Naive thymus-derived CD4-positive, alpha-beta T cell (primary cell): ENCODE data around the gene OR52K1. TPM values are rescaled to one million over a fixed set of nuclear protein-coding genes. Genes with fewer than 3 reads are reported as not detected.
"Not testable (repeated sequence)": the region's sequence is repeated elsewhere in the genome, so short reads cannot be mapped to it uniquely, and the experiment has no call there.

ENCODE experiments used
- ATAC-seq: fragments of 150-1000 bp; cut with Tn5 transposase; 2 replicates; pipeline ENCODE4 v1.10.0; 2021; ENCODE audit warnings: mild to moderate bottlenecking, moderate library complexity
- CTCF ChIA-PET: fragments of 350-600 bp; sonication (Branson Sonifier 250); formaldehyde crosslinking; loops from one replicate; lab custom pipeline; 2021; ENCODE audit warnings: antibody characterized with exemption; lab: Charles Lee
- POLR2A ChIA-PET: fragments of 350-600 bp; sonication (Branson Sonifier 250); formaldehyde crosslinking; loops from one replicate; lab custom pipeline; 2021; ENCODE audit warnings: antibody characterized with exemption, inconsistent platforms; lab: Charles Lee
- DNase-seq, 9 donors: peaks; one replicate each; pipeline versions ENCODE4 v3.0.0 to v3.0.0-alpha.2; 2020 to 2022; ENCODE audit warnings: mixed read lengths in 1 of 9
- H3K27ac ChIP-seq: one replicate; pipeline ENCODE4 v1.7.0; 2013; ENCODE audit warnings: mild to moderate bottlenecking, low read depth, low read length, moderate library complexity
- H3K27me3 ChIP-seq, 2 donors: one replicate each; pipeline ENCODE4 v1.7.0; 2013; ENCODE audit warnings: low read length in 2 of 2, mild to moderate bottlenecking in 2 of 2, moderate library complexity in 2 of 2; ENCODE audit not compliant: control insufficient read depth in 2 of 2, insufficient read depth in 2 of 2
- H3K36me3 ChIP-seq, 3 experiments: 1 replicate in 2 of 3; 2 replicates in 1 of 3; pipeline ENCODE4 v1.7.0; 2013; ENCODE audit warnings: low read length in 3 of 3, mild to moderate bottlenecking in 3 of 3, moderate library complexity in 1 of 3; ENCODE audit not compliant: insufficient read depth in 3 of 3, control insufficient read depth in 2 of 3
- H3K4me1 ChIP-seq, 2 donors: one replicate each; pipeline ENCODE4 v1.7.0; 2013; ENCODE audit warnings: low read length in 2 of 2, mild to moderate bottlenecking in 2 of 2, moderate library complexity in 1 of 2; ENCODE audit not compliant: control insufficient read depth in 2 of 2, insufficient read depth in 2 of 2
- H3K4me3 ChIP-seq: 2 replicates; pipeline ENCODE4 v1.7.0; 2013; ENCODE audit warnings: mild to moderate bottlenecking, low read length
- H3K9me3 ChIP-seq, 3 experiments: 1 replicate in 2 of 3; 2 replicates in 1 of 3; pipeline ENCODE4 v1.7.0; 2013; ENCODE audit warnings: low read length in 3 of 3; ENCODE audit not compliant: control insufficient read depth in 2 of 3
- H3K27ac Mint-ChIP-seq, 9 donors: one replicate each; pipeline ENCODE4 v1.8.0; 2020 to 2022; ENCODE audit warnings: mixed read lengths in 9 of 9, mild to moderate bottlenecking in 8 of 9, moderate library complexity in 5 of 9, inconsistent platforms in 2 of 9
- H3K27me3 Mint-ChIP-seq, 5 donors: one replicate each; pipeline ENCODE4 v1.8.0; 2021 to 2022; ENCODE audit warnings: mixed read lengths in 5 of 5, mild to moderate bottlenecking in 1 of 5
- H3K36me3 Mint-ChIP-seq, 5 donors: one replicate each; pipeline ENCODE4 v1.8.0; 2020 to 2022; ENCODE audit warnings: mixed read lengths in 5 of 5, mild to moderate bottlenecking in 3 of 5, inconsistent platforms in 1 of 5
- H3K4me1 Mint-ChIP-seq, 7 donors: one replicate each; pipeline ENCODE4 v1.8.0; 2020 to 2022; ENCODE audit warnings: mixed read lengths in 7 of 7, mild to moderate bottlenecking in 3 of 7, inconsistent platforms in 1 of 7
- H3K4me3 Mint-ChIP-seq, 10 donors: one replicate each; pipeline ENCODE4 v1.8.0; 2020 to 2022; ENCODE audit warnings: mild to moderate bottlenecking in 10 of 10, mixed read lengths in 10 of 10, moderate library complexity in 6 of 10, inconsistent platforms in 2 of 10
- H3K9me3 Mint-ChIP-seq, 11 donors: one replicate each; pipeline ENCODE4 v1.8.0; 2020 to 2022; ENCODE audit warnings: mixed read lengths in 11 of 11, mild to moderate bottlenecking in 4 of 11, inconsistent platforms in 1 of 11, moderate library complexity in 1 of 11
- intact Hi-C, 2 donors: fragments of 100-400 bp; cut with micrococcal nuclease; formaldehyde crosslinking; loops; one replicate each; pipeline ENCODE4 v1.15.1; 2023
- polyA plus RNA-seq, 2 donors: library from polyadenylated mRNA; unstranded; fragments of 300-500 nt; fragmentation: Illumina TruSeq; gene quantifications; one replicate each; pipeline ENCODE4 v1.2.3, GENCODE V29; 2021
- total RNA-seq, 6 experiments: library from RNA in 5 of 6; stranded (reverse) in 5 of 6; gene quantifications; 1 replicate in 5 of 6; 2 replicates in 1 of 6; pipeline ENCODE4 v1.2.3 and lab custom pipeline; 2021 to 2026

The OR52K1 gene
- total and polyA plus RNA-seq, 7 experiments from 2014 or later = 0.29 to 0.39 TPM; not detected in 5

DNA sequence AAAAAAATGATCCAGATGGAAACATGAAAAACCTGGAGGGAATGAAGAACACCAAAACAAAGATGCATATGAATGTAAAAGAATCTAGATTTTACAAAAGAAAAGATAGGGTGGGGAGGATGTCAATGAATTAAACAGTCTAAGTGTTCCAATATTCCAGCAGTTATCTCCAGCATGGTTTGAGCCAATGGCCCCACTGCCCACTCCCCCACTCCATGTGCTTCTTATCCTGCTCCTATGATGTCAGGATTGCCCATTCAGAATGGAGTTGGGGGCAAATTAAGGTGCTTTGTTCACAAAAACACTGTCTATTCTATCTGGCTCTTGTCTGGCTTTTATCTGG lies 1.2 kb upstream of the OR52K1 start:
- Histone ChIP-seq H3K9me3 (no peaks in the 10 kb centered on the region), H3K27ac (no peak overlapping the region), H3K4me1 (no peaks in the 10 kb centered on the region), H3K27me3 (no peaks in the 10 kb centered on the region), H3K36me3 (no peaks in the 10 kb centered on the region), H3K4me3 (no peak overlapping the region)
- no peak for ATAC-seq
- Mint-ChIP-seq H3K36me3 (no peaks in the 10 kb centered on the region), H3K4me1 (peaks cover 0 to 3% (median 0%) of the 10 kb centered on the region in 7 donors), H3K27ac (no peak overlapping the region), H3K9me3 (peaks cover 0 to 2% (median 0%) of the 10 kb centered on the region in 11 donors), H3K27me3 (peaks cover 0 to 11% (median 0%) of the 10 kb centered on the region in 5 donors), H3K4me3 (no peak overlapping the region)
- CTCF ChIA-PET = no interaction called here
- no peak for DNase-seq
- POLR2A ChIA-PET = no interaction called here
- intact Hi-C loops = no loop called here

DNA sequence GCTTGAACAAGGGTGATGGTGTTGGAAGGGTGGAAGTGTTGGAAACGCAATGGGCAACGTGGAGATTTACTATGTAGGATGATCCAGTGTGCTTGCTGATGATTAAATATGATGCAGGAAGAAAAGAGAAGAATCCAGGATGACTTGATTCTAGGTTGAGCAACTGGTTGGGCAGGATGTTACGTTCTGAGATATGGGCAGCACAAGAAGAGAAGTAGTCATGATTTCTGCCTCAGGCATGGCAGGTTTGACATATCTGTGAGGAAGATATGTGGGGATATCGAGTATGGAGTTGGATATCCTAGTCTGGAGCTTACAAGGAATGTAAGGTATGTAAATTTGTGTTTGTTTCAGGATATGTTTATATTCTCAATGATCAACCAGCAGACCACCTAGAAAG lies 1.9 kb downstream of the OR52K1 start:
- no peak for DNase-seq
- CTCF ChIA-PET = no interaction called here

DNA sequence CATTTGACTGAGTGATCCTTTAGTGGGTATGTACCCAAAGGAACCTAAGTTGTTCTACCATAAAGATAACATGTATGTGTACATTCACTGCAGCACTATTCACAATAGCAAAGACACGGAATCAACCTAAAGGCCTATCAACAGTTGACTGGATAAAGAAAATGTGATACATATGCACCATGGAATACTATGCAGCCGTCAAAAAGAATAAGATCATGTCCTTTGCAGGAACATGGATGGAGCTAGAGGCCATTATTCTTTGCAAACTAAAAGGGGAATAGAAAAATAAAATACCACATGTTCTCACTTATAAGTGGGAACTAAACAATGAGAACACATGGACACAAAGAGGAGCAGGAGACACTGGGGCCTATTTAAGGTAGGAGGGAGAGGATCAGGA lies 9.0 kb downstream of the OR52K1 start:
- H3K36me3 Mint-ChIP-seq, H3K4me1 Mint-ChIP-seq, H3K27ac Mint-ChIP-seq, POLR2A ChIA-PET, H3K4me3 ChIP-seq, H3K9me3 Mint-ChIP-seq, H3K36me3 ChIP-seq, H3K4me3 Mint-ChIP-seq, H3K27ac ChIP-seq, DNase-seq, H3K4me1 ChIP-seq, ATAC-seq, H3K27me3 ChIP-seq, H3K9me3 ChIP-seq: not testable (repeated sequence)
- H3K27me3 Mint-ChIP-seq = peaks cover 16 to 28% (median 21%) of the 10 kb centered on the region in 5 donors
- CTCF ChIA-PET = interaction anchor here (5.6 kb wide), 1 partner anchor 305 kb away, joined by 55 read pairs; no protein-coding TSS in a partner anchor
- intact Hi-C loops = loop anchor here in 1 of 2 donors (5.0 kb wide), 1 partner anchor 99 kb away; the partner anchor contains the start of gene TRIM21

More for the DNA sequence above, 1.9 kb downstream of the OR52K1 start:
- H3K27me3 ChIP-seq = no peaks in the 10 kb centered on the region
- Mint-ChIP-seq H3K36me3 (no peaks in the 10 kb centered on the region), H3K27ac (no peak overlapping the region), H3K9me3 (peaks cover 0 to 2% (median 0%) of the 10 kb centered on the region in 11 donors), H3K4me3 (no peak overlapping the region), H3K4me1 (peaks cover 0 to 3% (median 0%) of the 10 kb centered on the region in 7 donors), H3K27me3 (peaks cover 5 to 17% (median 7%) of the 10 kb centered on the region in 5 donors)
- no peaks in the 10 kb centered on the region for H3K9me3 ChIP-seq
- H3K36me3 ChIP-seq = no peaks in the 10 kb centered on the region
- intact Hi-C loops = no loop called here
- no peak overlapping the region for H3K27ac ChIP-seq
- no peaks in the 10 kb centered on the region for H3K4me1 ChIP-seq
- ATAC-seq = no peak
- no peak overlapping the region for H3K4me3 ChIP-seq
- POLR2A ChIA-PET = no interaction called here

DNA sequence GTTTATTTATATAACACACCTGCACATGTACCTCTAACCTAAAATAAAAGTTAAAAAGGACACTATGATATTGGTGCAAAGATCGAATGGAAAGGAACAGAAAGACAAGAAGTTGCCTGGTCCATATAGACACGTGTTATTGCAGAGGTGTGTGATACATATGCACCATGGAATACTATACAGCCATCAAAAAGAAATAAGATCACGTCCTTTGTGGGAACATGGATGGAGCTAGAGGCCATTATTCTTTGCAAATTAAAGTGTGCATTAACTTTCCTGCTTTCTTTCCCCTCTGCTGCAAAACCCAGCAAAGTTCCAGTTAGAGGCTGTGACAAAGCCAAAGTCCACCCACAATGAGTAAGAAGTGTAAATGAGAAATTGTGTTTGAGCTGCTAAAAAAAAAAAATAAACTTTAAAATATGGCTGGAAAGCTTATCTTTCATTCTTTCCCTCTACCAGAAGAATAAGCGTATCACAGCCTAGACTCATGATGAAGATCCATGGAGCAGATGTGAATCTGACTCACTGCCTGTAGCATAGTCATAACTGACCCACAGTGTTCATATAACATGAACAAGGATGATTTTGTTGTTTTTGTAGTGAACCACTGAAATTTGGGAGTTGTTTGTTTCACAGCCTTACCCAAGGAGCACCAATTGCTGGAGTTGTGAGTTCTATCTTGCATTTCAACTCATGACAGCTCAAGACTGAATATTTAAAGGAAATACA lies 9.6 kb downstream of the OR52K1 start:
- CTCF ChIA-PET = interaction anchor here (0.5 to 5.6 kb wide), 2 partner anchors 82 to 306 kb away, joined by 3 to 55 read pairs; no protein-coding TSS in a partner anchor
- Histone ChIP-seq H3K9me3 (no peaks in the 10 kb centered on the region), H3K4me3 (no peak overlapping the region), H3K36me3 (no peaks in the 10 kb centered on the region), H3K27ac (no peak overlapping the region), H3K27me3 (no peaks in the 10 kb centered on the region), H3K4me1 (no peaks in the 10 kb centered on the region)
- no peaks in the 10 kb centered on the region for H3K36me3 Mint-ChIP-seq
- no peak overlapping the region for H3K4me3 Mint-ChIP-seq
- POLR2A ChIA-PET = no interaction called here
- H3K27ac Mint-ChIP-seq = no peak overlapping the region
- intact Hi-C loops = loop anchor here in 1 of 2 donors (5.0 kb wide), 1 partner anchor 100 kb away; the partner anchor contains the start of gene TRIM21
- H3K27me3 Mint-ChIP-seq = peaks cover 16 to 28% (median 22%) of the 10 kb centered on the region in 5 donors
- DNase-seq = no peak
- peaks cover 0 to 7% (median 0%) of the 10 kb centered on the region in 7 donors for H3K4me1 Mint-ChIP-seq
- H3K9me3 Mint-ChIP-seq = peaks cover 0 to 5% (median 0%) of the 10 kb centered on the region in 11 donors
- ATAC-seq = no peak

DNA sequence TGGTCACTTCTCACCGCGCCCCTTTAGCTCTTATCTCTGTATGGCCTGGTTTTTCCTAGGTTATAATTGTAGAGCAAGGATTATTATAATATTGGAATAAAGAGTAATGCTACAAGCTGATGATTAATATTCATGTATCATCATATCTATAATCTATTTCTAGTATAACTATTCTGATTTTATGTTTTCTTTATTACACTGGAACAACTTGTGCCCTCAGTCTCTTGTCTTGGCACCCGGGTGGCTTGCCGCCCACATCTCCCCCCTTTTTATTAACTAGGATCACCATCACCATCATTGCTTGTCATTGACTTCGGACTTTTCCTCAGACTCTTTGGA lies 11.0 kb downstream of the OR52K1 start:
- H3K4me3 Mint-ChIP-seq = no peak overlapping the region
- no peaks in the 10 kb centered on the region for H3K27me3 ChIP-seq

DNA sequence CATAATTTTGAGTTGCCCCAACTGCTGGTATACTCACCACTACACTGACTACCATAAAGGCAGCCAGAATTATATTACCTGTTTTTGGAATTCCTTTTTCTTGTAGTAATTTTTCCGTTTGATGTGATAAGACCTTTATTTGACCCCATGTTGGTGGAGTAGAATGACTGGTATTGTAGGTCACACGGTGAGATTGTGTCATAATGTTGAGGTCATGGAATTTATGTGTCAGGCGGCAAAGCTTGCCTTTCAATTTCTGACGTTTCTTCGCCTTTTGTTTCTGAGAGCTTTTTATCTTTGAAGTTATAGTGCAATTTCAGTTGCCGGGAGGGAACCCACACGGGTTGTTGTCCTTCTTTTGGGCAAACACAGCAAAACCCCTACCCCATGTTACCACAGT lies 13.0 kb downstream of the OR52K1 start:
- intact Hi-C loops = no loop called here
- CTCF ChIA-PET = interaction anchor here (5.6 kb wide), 1 partner anchor 309 kb away, joined by 55 read pairs; no protein-coding TSS in a partner anchor
- Histone ChIP-seq H3K4me3 (no peak overlapping the region), H3K9me3 (no peaks in the 10 kb centered on the region), H3K27me3 (no peaks in the 10 kb centered on the region), H3K4me1 (no peaks in the 10 kb centered on the region), H3K27ac (no peak overlapping the region), H3K36me3 (no peaks in the 10 kb centered on the region)
- ATAC-seq (no peak), DNase-seq (no peak)
- Mint-ChIP-seq H3K4me3 (no peak overlapping the region), H3K9me3 (peaks cover 0 to 5% (median 0%) of the 10 kb centered on the region in 11 donors), H3K4me1 (peaks cover 0 to 7% (median 0%) of the 10 kb centered on the region in 7 donors), H3K27ac (no peak overlapping the region), H3K27me3 (peaks cover 7 to 16% (median 14%) of the 10 kb centered on the region in 5 donors), H3K36me3 (no peaks in the 10 kb centered on the region)
- POLR2A ChIA-PET = no interaction called here

More for the DNA sequence above, 11.0 kb downstream of the OR52K1 start:
- no peak overlapping the region for H3K27ac Mint-ChIP-seq
- no peaks in the 10 kb centered on the region for H3K36me3 Mint-ChIP-seq
- intact Hi-C loops = loop anchor here (1.0 to 5.0 kb wide), 2 partner anchors 101 to 306 kb away; partner anchors contain the start of gene TRIM21 (in 1 of the 2)
- ATAC-seq (no peak), DNase-seq (no peak)
- H3K4me1 Mint-ChIP-seq = peaks cover 0 to 7% (median 0%) of the 10 kb centered on the region in 7 donors
- peaks cover 0 to 5% (median 0%) of the 10 kb centered on the region in 11 donors for H3K9me3 Mint-ChIP-seq
- POLR2A ChIA-PET = no interaction called here
- Histone ChIP-seq H3K9me3 (no peaks in the 10 kb centered on the region), H3K4me3 (no peak overlapping the region), H3K27ac (no peak overlapping the region), H3K4me1 (no peaks in the 10 kb centered on the region), H3K36me3 (no peaks in the 10 kb centered on the region)
- peaks cover 14 to 28% (median 23%) of the 10 kb centered on the region in 5 donors for H3K27me3 Mint-ChIP-seq
- CTCF ChIA-PET = interaction anchor here (1.6 to 5.6 kb wide), 2 partner anchors 9 to 307 kb away, joined by 6 to 55 read pairs; no protein-coding TSS in a partner anchor
